GM12875 (cell line): ENCODE data around the gene ELOVL7.

ENCODE experiments used
- H3K4me3 ChIP-seq: one replicate; pipeline ENCODE4 v1.5.1; 2011; ENCODE audit warnings: low read depth, low read length, control low read depth
- CTCF ChIP-seq: IDR thresholded peaks from 2 replicates; pipeline ENCODE4 v1.5.1; 2011; ENCODE audit warnings: low read depth, mild to moderate bottlenecking, control low read depth, inconsistent platforms, low read length, moderate library complexity, borderline replicate concordance; ENCODE audit not compliant: insufficient read depth

Gene ELOVL7

GRCh38 chr5:60794691-60795090, 49.4 kb downstream of the ELOVL7 start:
- no peak overlapping the region for H3K4me3 ChIP-seq
- TF ChIP-seq CTCF, result no peak

GRCh38 chr5:60792438-60792837, 51.6 kb downstream of the ELOVL7 start:
- no peak for TF ChIP-seq CTCF
- H3K4me3 ChIP-seq, result no peak overlapping the region

GRCh38 chr5:60789551-60789950, 54.5 kb downstream of the ELOVL7 start:
- no peak overlapping the region for H3K4me3 ChIP-seq

GRCh38 chr5:60788863-60789513, 55.1 kb downstream of the ELOVL7 start:
- no peak for TF ChIP-seq CTCF
- no peak overlapping the region for H3K4me3 ChIP-seq

More at GRCh38 chr5:60789551-60789950, 54.5 kb downstream of the ELOVL7 start:
- TF ChIP-seq CTCF, result no peak

- H3K4me3 ChIP-seq, result no peak overlapping the region
- TF ChIP-seq CTCF, result no peak
Observed at GRCh38 chr5:60779466-60779865, 64.6 kb downstream of the ELOVL7 start.

- H3K4me3 ChIP-seq, result no peak overlapping the region
- TF ChIP-seq CTCF, result no peak
Observed at GRCh38 chr5:60776343-60776742, 67.7 kb downstream of the ELOVL7 start.

- TF ChIP-seq CTCF, result no peak
Observed at GRCh38 chr5:60765019-60765709, 78.9 kb downstream of the ELOVL7 start.

More at GRCh38 chr5:60765019-60765709, 78.9 kb downstream of the ELOVL7 start:
- no peak overlapping the region for H3K4me3 ChIP-seq
